ENCODE data around the gene TAMALIN. TPM values are rescaled to one million over a fixed set of nuclear protein-coding genes. Genes with fewer than 3 reads are reported as not detected.

Gene TAMALIN
- total RNA-seq, 2 experiments from 2014 or later: 495 to 525 TPM

DNA sequence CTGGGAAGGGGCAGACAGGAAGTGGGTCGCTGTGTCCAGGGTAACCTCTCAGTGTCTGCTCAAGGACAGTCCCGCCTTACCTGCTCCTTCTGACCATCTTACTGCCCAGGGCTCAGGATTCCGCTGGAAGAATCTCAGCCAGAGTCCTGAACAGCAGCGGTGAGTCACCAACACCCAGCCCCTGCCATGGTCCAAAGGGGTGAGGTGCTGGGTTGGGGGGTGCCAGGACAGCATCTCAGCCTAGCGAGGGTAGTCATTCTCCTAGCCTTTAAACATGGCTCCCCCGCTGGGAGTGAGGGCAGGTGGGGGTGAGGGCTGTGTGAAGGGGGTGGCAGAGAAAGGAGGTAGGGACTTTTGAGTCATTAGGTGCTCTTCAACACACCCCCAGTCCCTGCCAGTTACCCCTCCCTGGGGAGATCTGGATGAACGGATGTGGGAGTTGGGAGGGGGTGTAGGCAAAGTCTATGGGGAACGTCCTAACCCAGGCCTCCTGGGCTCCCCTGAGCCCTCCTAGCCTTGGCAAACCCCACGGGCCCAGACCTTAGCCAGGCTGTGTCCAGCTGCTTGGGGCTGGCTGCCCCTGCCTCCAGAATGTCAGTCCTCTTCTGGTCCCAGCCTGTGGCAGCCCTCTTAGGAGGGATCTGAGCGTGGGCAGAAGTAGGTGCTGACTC, 2.5 kb downstream of the TAMALIN start:
- Mint-ChIP-seq H3K27ac (no peak overlapping the region), H3K27me3 (no peaks in the 10 kb centered on the region), H3K36me3 (ENCODE audit: low read depth) (peaks cover 60% of the 10 kb centered on the region), H3K9me3 (no peaks in the 10 kb centered on the region), H3K4me1 (ENCODE audit: low read depth) (peaks cover 21% of the 10 kb centered on the region), H3K4me3 (peak overlapping the region; percentile 97)
- peaks cover 0 to 4% of the 10 kb centered on the region in 2 experiments for H3K9me3 ChIP-seq (ENCODE audit: control insufficient read depth in 1 of 2, insufficient read depth in 1 of 2, low read length in 2 of 2)
- peaks cover 30% of the 10 kb centered on the region for H3K4me1 ChIP-seq (ENCODE audit: insufficient read depth, low read length)
- peaks cover 27% of the 10 kb centered on the region for H3K36me3 ChIP-seq (ENCODE audit: insufficient read depth, low read length)
- no peak for TF ChIP-seq CTCF (IDR thresholded peaks at IDR 0.05)
- no peak for ATAC-seq (ENCODE audit: poor library complexity)
- peak in 1 of 14 experiments; percentile 33 for DNase-seq
- ChIA-PET POLR2A (interaction anchor here (0.9 to 5.8 kb wide), 3 partner anchors 13 to 188 kb away, joined by 3 to 73 read pairs (median 3); partner anchors contain the start of gene ATG101), CTCF (interaction anchor here (1.2 to 10.8 kb wide), 3 partner anchors 13 to 16 kb away, joined by 3 to 184 read pairs (median 21); no protein-coding TSS in a partner anchor)
- no peak overlapping the region for H3K4me3 ChIP-seq (ENCODE audit: low read length)
- peak overlapping the region in 1 of 2 donors; percentile 73 for H3K27ac ChIP-seq (ENCODE audit: low read depth in 1 of 2, low read length in 2 of 2)
- H3K27me3 ChIP-seq (ENCODE audit: control insufficient read depth in 1 of 2, insufficient read depth in 2 of 2, low read length in 2 of 2): no peaks in the 10 kb centered on the region
- intact Hi-C loops (cut with DNase I, micrococcal nuclease): no loop called here

DNA sequence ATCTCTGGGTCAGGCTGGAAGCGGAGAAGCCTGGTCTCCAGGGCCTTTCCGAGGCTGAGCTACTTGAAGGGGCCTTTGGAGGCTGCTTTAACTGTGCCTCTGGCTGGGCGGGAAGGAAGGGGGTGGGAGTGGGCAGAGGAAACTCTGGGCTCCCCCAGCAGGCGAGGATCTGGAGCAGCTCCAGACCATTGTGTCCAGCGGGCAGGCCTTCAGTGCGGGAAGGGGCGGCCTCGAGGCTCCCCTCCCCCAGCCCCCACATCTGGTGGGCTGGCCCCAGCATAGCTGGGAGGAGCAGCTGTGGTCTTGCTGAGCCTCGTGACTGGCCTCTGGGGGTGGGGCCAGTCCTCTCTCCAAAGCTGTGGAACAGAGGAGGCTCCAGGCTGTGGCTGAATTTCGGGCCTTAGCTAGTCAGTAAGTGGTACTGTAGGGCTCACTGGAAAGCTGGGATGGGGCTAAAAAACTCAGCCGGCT, 3.4 kb downstream of the TAMALIN start:
- H3K36me3 Mint-ChIP-seq (ENCODE audit: low read depth): peaks cover 63% of the 10 kb centered on the region
- no peak for DNase-seq

More for the DNA sequence above, 3.4 kb downstream of the TAMALIN start:
- CTCF ChIA-PET: interaction anchor here (1.2 to 10.8 kb wide), 2 partner anchors 12 to 17 kb away, joined by 3 to 184 read pairs; no protein-coding TSS in a partner anchor
- Histone ChIP-seq H3K27me3 (ENCODE audit: control insufficient read depth in 1 of 2, insufficient read depth in 2 of 2, low read length in 2 of 2) (no peaks in the 10 kb centered on the region), H3K27ac (ENCODE audit: low read depth in 1 of 2, low read length in 2 of 2) (no peak overlapping the region), H3K36me3 (ENCODE audit: insufficient read depth, low read length) (peaks cover 30% of the 10 kb centered on the region), H3K4me1 (ENCODE audit: insufficient read depth, low read length) (peaks cover 30% of the 10 kb centered on the region), H3K4me3 (ENCODE audit: low read length) (no peak overlapping the region), H3K9me3 (ENCODE audit: control insufficient read depth in 1 of 2, insufficient read depth in 1 of 2, low read length in 2 of 2) (peaks cover 0 to 4% of the 10 kb centered on the region in 2 experiments)
- intact Hi-C loops (cut with DNase I, micrococcal nuclease): no loop called here
- Mint-ChIP-seq H3K9me3 (no peaks in the 10 kb centered on the region), H3K27ac (no peak overlapping the region), H3K4me3 (peak overlapping the region; percentile 51), H3K27me3 (no peaks in the 10 kb centered on the region), H3K4me1 (ENCODE audit: low read depth) (peaks cover 21% of the 10 kb centered on the region)
- POLR2A ChIA-PET: interaction anchor here (0.9 to 5.8 kb wide), 2 partner anchors 12 to 60 kb away, joined by 3 to 73 read pairs; partner anchors contain the start of gene ATG101
- no peak for TF ChIP-seq CTCF (IDR thresholded peaks at IDR 0.05)
- ATAC-seq (ENCODE audit: poor library complexity): no peak
